HG03025 (cell line): ENCODE results near the gene PADI3.

Source experiments
- ATAC-seq: cut with Tn5 transposase; IDR thresholded peaks from one replicate; pipeline ENCODE4 v1.9.1; 2021; ENCODE audit warnings: mild to moderate bottlenecking, moderate library complexity; ENCODE audit not compliant: unreplicated experiment, low FRiP score

Gene PADI3

DNA sequence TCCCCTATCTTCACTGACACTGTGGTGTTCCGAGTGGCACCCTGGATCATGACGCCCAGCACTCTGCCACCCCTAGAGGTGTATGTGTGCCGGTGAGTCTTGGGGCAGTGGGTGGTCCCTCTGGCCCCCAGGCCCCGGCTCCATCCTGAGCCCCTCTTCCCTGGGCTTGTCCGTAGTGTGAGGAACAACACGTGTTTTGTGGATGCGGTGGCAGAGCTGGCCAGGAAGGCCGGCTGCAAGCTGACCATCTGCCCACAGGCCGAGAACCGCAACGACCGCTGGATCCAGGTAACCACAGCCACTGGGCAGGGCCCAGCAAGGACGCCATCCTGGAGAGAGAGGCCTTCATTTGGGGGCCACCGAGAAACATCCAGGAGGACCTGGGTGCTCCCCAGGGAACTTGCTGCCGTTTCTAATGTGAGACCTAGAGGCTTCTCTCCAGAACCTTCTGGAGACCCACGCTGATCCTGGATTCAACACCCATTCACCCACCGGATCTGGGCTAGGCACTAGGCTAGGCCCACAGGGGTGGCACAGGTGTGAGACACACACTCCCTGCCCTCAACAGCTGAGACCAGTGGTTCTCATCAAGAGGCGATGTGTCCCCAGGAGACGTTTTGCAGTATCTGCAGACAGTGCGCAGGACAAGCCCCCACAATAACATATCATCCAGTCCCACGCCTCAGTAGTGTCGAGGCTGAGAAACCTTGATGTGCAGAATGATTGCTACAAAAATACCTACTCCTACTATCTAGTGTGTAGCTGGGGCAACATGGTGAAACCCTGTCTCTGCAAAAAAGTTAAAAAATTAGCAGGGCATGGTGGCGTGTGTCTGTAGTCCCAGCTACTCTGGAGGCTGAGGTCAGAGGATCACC lies 22.2 kb downstream of the PADI3 start:
- ATAC-seq, result no peak

DNA sequence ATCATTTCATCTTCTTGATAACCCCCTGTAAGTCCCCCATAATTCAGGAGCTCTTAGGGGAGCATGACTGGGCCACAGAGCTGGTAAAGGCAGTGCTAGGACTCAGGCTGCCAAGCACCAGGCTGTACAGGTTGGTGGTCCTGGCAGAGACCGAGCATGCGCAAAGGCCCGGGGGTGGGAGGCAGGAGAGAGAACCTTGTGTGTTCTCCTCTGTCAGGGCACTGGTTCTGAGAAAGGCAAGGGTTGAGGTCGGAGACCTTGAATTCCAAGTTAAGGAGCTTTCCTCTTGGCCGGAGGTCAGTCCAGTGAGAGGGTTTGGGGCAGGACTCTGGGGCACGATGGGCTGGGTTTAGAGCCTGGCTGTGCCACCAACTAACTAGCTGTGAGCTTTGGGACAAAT lies 23.2 kb downstream of the PADI3 start:
- no peak for ATAC-seq

DNA sequence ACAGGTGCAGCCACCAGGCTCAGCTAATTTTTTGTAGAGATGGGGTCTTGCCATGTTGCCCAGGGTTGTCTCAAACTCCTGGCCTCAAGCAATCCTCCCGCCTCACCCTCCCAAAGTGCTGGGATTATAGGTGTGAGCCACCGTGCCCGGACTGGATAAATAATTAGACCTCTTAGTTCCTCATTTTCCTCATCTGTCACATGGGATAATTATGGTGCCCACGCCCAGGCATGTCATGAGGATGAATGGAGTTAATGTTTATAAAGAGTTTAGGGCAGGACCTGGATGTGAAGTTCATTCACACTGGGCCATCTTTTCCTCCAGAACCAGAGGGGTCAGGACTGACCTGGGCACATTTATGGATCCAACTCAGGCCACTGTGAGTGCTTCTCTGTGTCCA lies 23.7 kb downstream of the PADI3 start:
- no peak for ATAC-seq

DNA sequence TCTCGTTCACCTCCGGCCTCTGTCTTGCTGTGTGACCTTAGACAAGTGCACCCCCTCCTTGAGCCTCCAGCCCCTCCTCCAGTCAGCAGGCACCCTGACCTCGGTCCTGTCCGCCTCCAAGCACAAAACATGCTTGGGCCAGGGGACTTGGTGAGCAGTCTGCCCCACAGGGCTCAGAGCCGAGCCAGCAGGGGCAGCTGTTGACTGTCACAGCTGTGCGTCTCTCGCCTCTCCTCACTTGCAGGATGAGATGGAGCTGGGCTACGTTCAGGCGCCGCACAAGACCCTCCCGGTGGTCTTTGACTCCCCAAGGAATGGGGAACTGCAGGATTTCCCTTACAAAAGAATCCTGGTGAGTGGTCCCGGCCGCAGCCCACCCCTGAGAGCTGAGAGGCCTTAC lies 24.2 kb downstream of the PADI3 start:
- no peak for ATAC-seq

DNA sequence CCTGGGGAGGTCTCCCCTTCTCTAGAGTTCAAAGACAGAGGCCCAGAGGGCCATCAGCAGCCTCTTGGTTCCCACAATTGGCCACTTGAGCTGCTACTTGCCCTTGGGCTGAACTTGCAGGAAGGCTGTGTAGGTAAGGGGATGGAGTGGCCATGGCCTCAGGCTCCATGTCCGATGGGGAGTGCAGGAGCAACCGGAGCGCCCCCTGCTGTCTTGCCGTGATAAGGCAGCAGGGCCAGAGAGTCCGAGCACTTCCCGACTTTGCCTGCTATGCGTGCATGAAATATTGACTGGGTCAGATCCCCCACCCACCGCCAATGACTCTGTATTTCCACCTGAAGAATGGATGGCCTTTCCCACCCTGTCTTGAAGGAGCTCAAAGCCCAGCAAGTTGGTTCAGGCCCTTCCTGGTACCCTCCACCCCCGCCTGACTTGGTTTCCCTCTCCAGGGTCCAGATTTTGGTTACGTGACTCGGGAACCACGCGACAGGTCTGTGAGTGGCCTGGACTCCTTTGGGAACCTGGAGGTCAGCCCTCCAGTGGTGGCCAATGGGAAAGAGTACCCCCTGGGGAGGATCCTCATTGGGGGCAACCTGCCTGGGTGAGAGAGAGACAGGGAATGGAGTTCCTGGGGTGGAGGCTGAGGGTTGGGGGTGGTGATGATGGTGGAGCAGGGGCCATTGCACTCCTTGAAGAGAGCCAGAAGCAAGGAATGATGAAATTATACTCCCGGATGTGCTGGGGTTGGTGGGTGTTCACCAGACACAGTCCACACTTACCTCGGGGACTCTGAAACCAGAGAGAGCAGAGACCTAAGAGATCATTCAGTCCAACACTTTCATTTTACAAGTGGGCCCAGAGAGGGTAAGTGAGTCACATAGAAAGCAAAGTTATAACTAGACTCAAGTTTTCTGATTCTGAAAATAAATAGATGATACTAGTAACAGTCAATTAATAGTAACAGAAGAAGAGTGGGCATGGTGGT lies 25.6 kb downstream of the PADI3 start:
- ATAC-seq, result no peak

DNA sequence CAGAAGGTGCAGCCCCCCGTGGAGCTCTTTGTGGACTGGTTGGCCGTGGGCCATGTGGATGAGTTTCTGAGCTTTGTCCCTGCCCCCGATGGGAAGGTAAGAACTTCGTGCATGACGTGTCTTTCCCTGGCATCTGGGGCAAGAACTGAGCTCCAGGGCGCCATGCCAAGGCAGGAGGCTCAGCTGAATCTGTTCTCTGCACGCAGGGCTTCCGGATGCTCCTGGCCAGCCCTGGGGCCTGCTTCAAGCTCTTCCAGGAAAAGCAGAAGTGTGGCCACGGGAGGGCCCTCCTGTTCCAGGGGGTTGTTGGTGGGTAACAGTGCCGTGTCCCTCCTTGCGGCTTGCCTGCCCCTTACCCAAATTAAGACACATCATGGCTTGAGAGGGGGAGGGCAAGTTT lies 27.7 kb downstream of the PADI3 start:
- no peak for ATAC-seq

DNA sequence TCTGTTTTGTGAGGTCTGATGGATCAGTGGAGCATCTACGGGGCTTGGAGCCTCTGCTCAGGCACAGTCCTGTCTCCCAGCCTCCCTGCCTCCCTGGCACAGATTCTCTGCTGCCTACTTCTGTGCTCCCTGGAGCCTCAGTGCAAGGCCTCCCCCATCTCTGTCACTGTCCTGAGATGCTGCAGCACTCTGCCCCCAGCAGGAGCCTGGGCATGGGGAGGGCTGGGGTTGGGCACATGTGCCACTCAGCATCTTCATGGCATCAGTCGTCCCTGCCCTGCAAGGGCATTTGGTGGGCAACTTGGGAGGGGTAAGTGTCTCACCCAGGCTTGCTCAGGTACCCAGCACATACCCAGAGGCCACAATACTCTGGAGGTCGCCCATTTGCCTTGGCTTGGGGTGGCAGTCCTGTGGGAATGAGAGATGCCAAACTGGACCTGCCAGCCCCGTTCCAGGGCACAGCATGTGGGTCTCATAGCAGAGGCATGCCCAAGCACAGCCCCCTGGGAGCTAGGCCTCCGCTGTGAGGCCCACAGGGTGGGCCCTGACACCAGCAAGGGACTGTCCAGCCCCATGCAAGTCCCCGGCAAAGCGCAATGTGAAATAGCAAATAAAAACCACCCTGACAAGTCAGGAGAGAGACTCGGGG lies 28.7 kb downstream of the PADI3 start:
- ATAC-seq, result no peak

DNA sequence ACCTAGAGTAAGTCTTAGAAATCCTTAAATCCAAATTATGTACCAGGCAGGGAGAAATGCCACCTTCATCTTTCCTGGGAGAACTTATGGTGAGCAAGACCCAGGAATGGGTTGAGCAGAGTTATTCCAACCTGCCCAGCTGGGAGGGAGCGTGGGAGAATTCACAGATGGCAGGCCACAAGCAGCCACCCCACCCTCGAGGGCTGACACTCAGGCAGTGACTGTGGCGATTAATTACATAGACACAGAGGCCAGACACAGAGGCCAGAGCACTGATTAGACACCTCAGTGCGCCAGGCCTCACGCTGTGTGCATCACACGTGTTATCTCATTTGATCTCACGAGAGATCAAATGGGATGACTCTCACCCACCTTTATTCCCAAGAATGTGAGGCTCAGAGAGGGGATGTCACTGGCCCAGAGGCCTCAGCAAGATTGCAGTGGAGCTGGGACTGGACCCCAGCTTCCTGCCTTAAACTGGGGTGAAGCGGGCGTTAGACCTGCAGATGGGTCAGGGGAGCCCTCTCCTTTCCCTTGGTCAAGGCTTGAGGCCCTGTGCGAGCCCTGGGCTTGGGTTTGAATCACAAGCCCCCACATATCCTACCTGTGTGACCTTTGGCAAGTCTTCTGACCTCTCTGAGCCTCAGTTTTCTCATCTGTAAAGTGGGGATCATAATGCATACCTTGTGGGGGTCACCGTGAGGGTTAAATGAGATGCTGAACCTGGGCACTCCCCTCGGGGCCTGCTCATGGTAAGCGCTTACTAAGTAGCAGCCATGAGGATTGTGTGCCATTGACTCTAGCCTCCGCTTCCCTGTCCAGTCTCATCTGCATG lies 30.3 kb downstream of the PADI3 start:
- no peak for ATAC-seq

DNA sequence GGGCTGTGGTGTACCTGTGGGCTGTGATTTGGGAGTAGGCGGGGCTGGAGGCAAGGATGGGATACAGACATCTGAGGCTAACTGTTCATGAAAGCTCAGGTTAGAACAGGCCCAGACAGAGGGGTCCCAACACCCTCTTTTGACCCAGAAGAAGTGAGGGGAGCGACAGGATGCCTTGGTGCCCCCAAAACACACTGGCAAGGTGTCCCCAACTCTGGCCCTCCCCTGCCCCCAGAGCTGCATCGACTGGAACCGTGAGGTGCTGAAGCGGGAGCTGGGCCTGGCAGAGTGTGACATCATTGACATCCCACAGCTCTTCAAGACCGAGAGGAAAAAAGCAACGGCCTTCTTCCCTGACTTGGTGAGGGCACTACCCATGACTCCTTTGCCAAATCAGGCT lies 31.5 kb downstream of the PADI3 start:
- no peak for ATAC-seq

DNA sequence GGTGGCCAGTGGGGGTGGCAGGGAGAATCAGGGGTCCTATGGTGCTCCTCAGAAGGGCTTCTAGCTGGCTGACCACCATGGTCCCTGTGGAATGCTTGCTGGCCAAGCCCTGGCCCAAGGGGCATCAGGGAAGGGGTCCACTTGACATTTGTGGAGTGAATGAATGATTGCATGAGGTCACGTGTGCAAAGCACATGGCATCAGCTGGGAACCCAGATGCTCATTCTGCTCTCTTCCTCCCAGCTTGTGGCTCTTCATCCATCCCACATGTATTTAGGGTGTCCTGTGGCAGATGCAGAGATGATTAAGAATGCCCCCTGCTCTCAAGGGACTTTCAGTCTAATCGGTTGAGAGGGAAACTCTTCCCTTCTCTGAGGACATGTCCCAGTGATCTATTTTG lies 32.0 kb downstream of the PADI3 start:
- no peak for ATAC-seq

DNA sequence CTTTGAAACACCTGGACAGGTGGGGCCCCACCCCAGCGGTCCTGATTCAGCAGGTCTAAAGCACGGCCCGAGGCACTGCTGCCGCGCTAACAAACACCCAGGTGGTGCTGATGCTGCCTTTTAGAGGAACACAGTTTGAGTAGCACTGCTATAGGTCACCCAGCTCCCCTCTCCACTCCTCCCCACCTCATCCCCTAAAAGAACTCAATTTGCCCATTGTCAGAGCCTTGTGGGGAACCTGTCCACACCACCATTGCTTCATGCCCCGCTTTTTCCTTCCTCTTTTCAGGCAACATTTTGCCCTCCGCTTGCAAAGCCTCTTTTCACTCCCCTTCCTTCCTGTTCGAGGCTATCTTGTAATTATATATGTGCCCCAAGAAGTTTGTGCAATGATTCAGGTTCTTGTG lies 32.9 kb downstream of the PADI3 start:
- ATAC-seq, result no peak

DNA sequence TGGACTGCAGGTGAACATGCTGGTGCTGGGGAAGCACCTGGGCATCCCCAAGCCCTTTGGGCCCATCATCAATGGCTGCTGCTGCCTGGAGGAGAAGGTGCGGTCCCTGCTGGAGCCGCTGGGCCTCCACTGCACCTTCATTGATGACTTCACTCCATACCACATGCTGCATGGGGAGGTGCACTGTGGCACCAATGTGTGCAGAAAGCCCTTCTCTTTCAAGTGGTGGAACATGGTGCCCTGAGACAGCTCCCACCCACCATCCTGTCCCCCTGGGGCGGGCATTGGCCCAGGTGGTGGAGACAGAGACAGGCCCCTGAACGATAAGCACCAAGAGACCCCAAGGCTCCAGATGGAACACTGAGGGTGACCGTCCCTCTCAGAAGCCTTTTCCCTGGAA lies 33.9 kb downstream of the PADI3 start:
- ATAC-seq, result no peak

DNA sequence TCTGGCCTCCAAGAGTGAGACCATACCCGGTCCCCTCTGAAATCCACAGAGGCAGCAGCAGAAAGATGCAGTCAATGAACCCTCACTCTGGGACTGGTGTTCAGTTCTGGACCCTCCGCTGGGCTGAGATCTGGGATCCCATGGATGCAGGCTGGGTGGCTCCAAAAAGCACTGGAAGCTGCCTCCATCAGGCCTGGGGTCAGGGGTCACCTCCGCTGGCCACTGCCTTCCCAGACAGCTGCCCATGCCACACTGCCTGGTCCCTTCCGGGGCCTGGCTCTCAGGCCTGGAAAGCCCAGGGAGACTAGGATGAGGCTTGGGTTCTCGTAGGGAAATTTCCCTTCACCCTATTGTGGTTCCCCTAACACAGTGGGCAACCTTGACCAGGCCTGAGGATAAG lies 37.7 kb downstream of the PADI3 start:
- ATAC-seq, result no peak

DNA sequence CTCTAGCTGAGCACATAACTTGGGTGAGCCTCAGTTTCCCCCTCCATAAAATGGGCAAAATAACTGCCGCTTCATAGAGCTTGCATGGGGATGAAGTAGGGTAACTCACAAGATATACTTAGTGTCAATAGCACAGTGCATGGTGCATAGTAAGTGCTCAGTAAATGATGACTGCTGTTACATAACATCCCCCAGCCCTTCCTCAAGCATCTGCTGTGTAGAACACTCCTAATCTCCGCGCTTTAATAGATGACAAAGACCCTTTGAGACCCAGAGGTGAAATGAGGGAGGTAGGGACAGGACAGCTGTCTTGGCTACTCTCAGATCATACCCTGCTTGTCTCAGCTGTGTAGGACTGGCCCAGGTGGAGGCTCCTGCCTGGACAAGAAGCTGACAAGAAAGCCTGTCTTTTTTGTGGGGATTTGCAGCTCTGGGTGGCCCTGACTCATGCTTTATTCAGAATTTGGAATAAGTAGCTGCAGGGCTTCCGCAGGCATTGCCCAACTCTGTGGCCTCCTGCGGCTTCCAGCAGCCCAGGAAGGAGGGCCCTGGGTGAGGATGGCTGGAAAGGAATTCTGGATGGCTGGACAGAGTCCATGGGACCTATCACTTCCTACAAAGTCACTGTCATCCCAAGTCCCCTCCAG lies 38.4 kb downstream of the PADI3 start:
- no peak for ATAC-seq

DNA sequence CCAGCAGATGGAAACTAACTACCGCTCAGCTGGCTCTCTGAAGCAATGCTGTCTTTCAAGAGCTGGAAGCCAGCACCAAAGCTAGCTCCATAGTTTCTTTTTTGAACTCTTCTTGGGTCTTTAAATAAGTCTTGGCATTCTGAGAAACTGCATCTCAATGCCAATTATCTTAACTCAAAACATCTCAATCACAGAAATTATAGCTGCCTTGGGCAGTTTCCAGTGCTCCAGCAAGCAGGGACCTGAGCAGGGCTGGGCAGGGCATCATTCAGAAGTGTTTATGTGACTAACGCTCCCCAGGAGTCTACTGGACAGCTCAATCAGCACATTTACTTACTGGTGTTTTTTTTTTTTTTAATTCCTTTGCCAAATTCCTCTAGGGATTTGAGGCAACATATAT lies 40.8 kb downstream of the PADI3 start:
- ATAC-seq, result no peak

DNA sequence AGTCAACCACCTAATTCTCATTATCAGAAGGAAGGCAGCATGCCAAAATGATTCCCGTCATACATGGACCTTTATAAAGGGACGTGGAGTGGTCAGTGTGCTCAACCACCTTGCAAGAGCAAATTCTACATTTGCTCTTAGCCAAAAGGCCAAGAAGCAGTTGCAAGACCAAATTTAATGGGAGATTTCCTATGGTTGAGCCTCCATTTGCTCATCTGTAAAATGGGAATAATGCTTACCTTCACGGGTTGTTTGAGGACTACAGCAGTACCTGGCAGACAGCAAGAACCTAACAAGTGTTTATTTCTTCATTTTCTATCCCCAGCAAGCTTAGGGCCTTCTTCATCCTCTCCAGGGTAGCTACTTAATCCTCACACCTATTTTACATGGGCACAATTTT lies 41.7 kb downstream of the PADI3 start:
- ATAC-seq, result no peak

DNA sequence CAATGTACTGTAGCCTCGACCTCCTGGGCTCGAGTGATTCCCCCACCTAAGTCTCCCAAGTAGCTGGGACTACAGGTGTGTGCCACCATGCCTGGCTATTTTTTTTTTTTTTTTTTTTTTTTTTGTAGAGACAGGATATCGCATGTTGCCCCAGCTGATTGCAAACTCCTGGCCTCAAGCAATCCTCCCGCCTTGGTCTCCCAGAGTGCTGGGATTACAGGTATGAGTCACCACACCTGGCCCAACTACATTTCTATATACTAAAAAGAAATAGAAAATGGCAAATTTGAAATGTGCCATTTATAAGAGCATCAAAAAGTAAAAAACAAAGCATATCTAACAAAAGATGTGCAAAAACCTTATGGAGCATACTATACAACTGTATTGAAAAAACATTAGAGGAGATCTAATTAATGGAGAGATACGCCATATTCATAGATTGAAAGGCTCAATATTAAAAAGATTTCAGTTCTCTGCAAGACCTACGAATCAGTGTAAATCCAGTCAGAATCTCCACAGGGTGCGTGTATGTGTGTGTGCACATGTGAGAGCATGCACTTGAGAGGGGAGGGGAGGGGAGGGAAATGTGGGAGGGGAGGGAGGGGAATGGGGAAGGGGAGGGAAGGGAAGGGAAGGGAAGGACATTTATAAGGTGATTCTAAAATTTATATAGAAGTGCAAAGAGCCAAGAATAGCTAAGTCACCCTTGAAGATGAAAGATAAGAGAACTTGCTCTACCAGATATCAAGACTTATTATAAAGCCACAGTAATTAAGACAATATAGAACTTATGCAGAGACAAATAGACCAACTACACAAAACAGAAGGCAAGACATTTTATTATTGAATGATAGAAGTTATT lies 43.6 kb downstream of the PADI3 start:
- no peak for ATAC-seq

DNA sequence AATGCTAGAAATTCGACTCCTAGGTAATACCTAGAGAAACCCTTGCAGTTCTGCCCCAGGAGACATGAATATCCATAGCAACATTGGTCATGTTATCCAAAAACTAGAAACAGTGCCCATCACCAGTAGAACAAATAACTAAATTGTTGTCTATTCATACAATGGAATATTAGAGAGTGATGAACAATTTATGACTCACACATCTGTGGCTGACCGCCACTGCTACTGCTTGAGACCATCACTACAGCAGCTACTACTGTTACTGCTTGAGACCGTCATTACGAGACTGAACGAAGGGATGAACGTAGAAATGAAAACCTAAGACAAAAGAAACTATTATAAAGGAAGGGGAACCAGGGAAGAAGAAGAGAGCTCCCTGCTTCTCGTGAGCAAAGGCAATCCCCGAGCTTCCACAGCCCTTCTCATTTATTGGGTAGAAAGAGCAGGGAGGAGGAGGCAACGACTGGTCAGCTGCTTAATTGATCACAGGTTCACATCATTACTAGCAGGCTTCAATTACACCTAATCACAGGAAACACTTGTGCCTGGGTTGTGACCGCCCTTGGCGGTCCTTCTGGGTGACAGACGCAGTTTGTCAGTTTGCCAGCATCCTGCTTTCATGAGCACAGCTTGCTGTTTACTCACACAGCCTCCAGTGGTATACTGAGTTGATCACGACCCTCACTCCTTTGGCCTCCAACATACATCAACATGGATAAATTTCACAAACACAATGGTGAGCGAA lies 45.0 kb downstream of the PADI3 start:
- ATAC-seq, result no peak
